WTC11 (cell line): ENCODE measurements around the gene PIWIL1. TPM values are rescaled to one million over a fixed set of nuclear protein-coding genes. Genes with fewer than 3 reads are reported as not detected.

ENCODE experiments used
- ATAC-seq: fragments of 200-7000 bp; cut with Tn5 transposase; 2 replicates; pipeline ENCODE4 v1.10.0; 2021; ENCODE audit warnings: mild to moderate bottlenecking, moderate library complexity
- CTCF ChIA-PET: fragments of 300-600 bp; sonication (Branson Sonifier 250); formaldehyde crosslinking; loops from one replicate; lab custom pipeline; 2021; ENCODE audit warnings: antibody characterized with exemption; lab: Charles Lee
- POLR2A ChIA-PET: fragments of 350-600 bp; sonication (Branson Sonifier 250); formaldehyde crosslinking; loops from one replicate; lab custom pipeline; 2021; ENCODE audit warnings: antibody characterized with exemption; lab: Charles Lee
- DNase-seq: peaks from one replicate; pipeline ENCODE4 v3.0.0; 2021; ENCODE audit warnings: low spot score
- H3K27ac Mint-ChIP-seq: 2 replicates; pipeline ENCODE4 v1.8.0; 2021; ENCODE audit warnings: mixed read lengths
- H3K27me3 Mint-ChIP-seq: 2 replicates; pipeline ENCODE4 v1.8.0; 2021; ENCODE audit warnings: low read depth, mild to moderate bottlenecking, moderate library complexity, mixed read lengths
- H3K36me3 Mint-ChIP-seq: 2 replicates; pipeline ENCODE4 v1.8.0; 2021; ENCODE audit warnings: mixed read lengths
- H3K4me1 Mint-ChIP-seq: 2 replicates; pipeline ENCODE4 v1.8.0; 2022; ENCODE audit warnings: mixed read lengths
- H3K4me3 Mint-ChIP-seq: 2 replicates; pipeline ENCODE4 v1.8.0; 2021; ENCODE audit warnings: mild to moderate bottlenecking, moderate library complexity, mixed read lengths
- H3K9me3 Mint-ChIP-seq: 2 replicates; pipeline ENCODE4 v1.8.0; 2021; ENCODE audit warnings: mixed read lengths
- ETV6 ChIP-seq: sonication (generic); formaldehyde crosslinking; IDR thresholded peaks from 2 replicates; pipeline ENCODE4 v1.8.1; 2022; ENCODE audit warnings: mild to moderate bottlenecking, missing genetic modification reagents
- GABPB1 ChIP-seq: sonication (generic); formaldehyde crosslinking; IDR thresholded peaks from 2 replicates; pipeline ENCODE4 v1.8.1; 2023; ENCODE audit warnings: mild to moderate bottlenecking, missing genetic modification reagents
- GRHL2 ChIP-seq: fragments of 250-450 bp; sonication (Bioruptor Pico); IDR thresholded peaks from 2 replicates; pipeline ENCODE4 v1.8.0; 2022; ENCODE audit warnings: mild to moderate bottlenecking, moderate library complexity; ENCODE audit not compliant: insufficient replicate concordance, severe bottlenecking
- IRF2 ChIP-seq: sonication (generic); formaldehyde crosslinking; IDR thresholded peaks from 2 replicates; pipeline ENCODE4 v1.8.0; 2022; ENCODE audit warnings: low read depth, missing genetic modification reagents, borderline replicate concordance
- KAT7 ChIP-seq: sonication (generic); formaldehyde crosslinking; IDR thresholded peaks from 2 replicates; pipeline ENCODE4 v1.8.1; 2023; ENCODE audit warnings: missing genetic modification reagents, mild to moderate bottlenecking, borderline replicate concordance
- MXD4 ChIP-seq: fragments of 250-450 bp; sonication (Bioruptor Pico); IDR thresholded peaks from 2 replicates; pipeline ENCODE4 v1.8.0; 2021; ENCODE audit warnings: mild to moderate bottlenecking, moderate library complexity, borderline replicate concordance
- NFYB ChIP-seq: sonication (generic); formaldehyde crosslinking; conservative IDR thresholded peaks from 2 replicates; pipeline ENCODE4 v1.8.0; 2022; ENCODE audit warnings: low read depth, missing genetic modification reagents
- NR1H2 ChIP-seq: sonication (generic); formaldehyde crosslinking; IDR thresholded peaks from 2 replicates; pipeline ENCODE4 v1.9.0; 2021; ENCODE audit warnings: mild to moderate bottlenecking, moderate library complexity, missing genetic modification reagents
- PRRX2 ChIP-seq: fragments of 250-450 bp; sonication (Bioruptor Pico); IDR thresholded peaks from 2 replicates; pipeline ENCODE4 v1.8.0; 2021; ENCODE audit warnings: mild to moderate bottlenecking
- RELA ChIP-seq: sonication (generic); formaldehyde crosslinking; IDR thresholded peaks from 2 replicates; pipeline ENCODE4 v1.8.1; 2022; ENCODE audit warnings: missing genetic modification reagents, mild to moderate bottlenecking, borderline replicate concordance
- SMAD3 ChIP-seq: sonication (generic); formaldehyde crosslinking; IDR thresholded peaks from 2 replicates; pipeline ENCODE4 v1.8.0; 2022; ENCODE audit warnings: missing genetic modification reagents, mild to moderate bottlenecking, borderline replicate concordance
- ZNF121 ChIP-seq: sonication (generic); formaldehyde crosslinking; IDR thresholded peaks from 2 replicates; pipeline ENCODE4 v1.8.0; 2023; ENCODE audit warnings: missing genetic modification reagents
- ZNF138 ChIP-seq: sonication (generic); formaldehyde crosslinking; conservative IDR thresholded peaks from 2 replicates; pipeline ENCODE4 v1.8.1; 2022; ENCODE audit warnings: mild to moderate bottlenecking, moderate library complexity, missing genetic modification reagents
- ZNF396 ChIP-seq: fragments of 250-450 bp; sonication (Bioruptor Pico); IDR thresholded peaks from 2 replicates; pipeline ENCODE4 v1.8.0; 2021; ENCODE audit warnings: mild to moderate bottlenecking, moderate library complexity, borderline replicate concordance
- total RNA-seq: library from RNA; stranded (reverse); gene quantifications from 3 replicates; pipeline ENCODE4 v1.2.3, GENCODE V29; 2021
- TF ChIP-seq, protein P1 (sequence below): sonication (generic); formaldehyde crosslinking; IDR thresholded peaks from 2 replicates; pipeline ENCODE4 v1.8.1; 2022; ENCODE audit warnings: low read depth, missing genetic modification reagents, borderline replicate concordance
- TF ChIP-seq, protein P2 (sequence below): fragments of 250-450 bp; sonication (Bioruptor Pico); IDR thresholded peaks from 2 replicates; pipeline ENCODE4 v1.9.0; 2021; ENCODE audit warnings: moderate library complexity, mild to moderate bottlenecking, inconsistent platforms, borderline replicate concordance
- TF ChIP-seq, protein P3 (sequence below): sonication (generic); formaldehyde crosslinking; IDR thresholded peaks from 2 replicates; pipeline ENCODE4 v1.8.0; 2022; ENCODE audit warnings: mild to moderate bottlenecking, missing genetic modification reagents
- TF ChIP-seq, protein P4 (sequence below): fragments of 250-450 bp; sonication (Bioruptor Pico); IDR thresholded peaks from 2 replicates; pipeline ENCODE4 v1.9.0; 2021; ENCODE audit warnings: mild to moderate bottlenecking
- TF ChIP-seq, protein P5 (sequence below): sonication (generic); formaldehyde crosslinking; IDR thresholded peaks from 2 replicates; pipeline ENCODE4 v1.8.1; 2022; ENCODE audit warnings: mild to moderate bottlenecking, missing genetic modification reagents, moderate library complexity, borderline replicate concordance
- TF ChIP-seq, protein P6 (sequence below): sonication (generic); formaldehyde crosslinking; IDR thresholded peaks from 2 replicates; pipeline ENCODE4 v1.8.1; 2023; ENCODE audit warnings: mild to moderate bottlenecking, missing genetic modification reagents, moderate library complexity
- TF ChIP-seq, protein P7 (sequence below): sonication (generic); formaldehyde crosslinking; IDR thresholded peaks from 2 replicates; pipeline ENCODE4 v1.8.0; 2023; ENCODE audit warnings: missing genetic modification reagents
- TF ChIP-seq, protein P8 (sequence below): sonication (generic); formaldehyde crosslinking; IDR thresholded peaks from 2 replicates; pipeline ENCODE4 v1.8.1; 2023; ENCODE audit warnings: mild to moderate bottlenecking, missing genetic modification reagents
- TF ChIP-seq, protein P9 (sequence below): sonication (generic); formaldehyde crosslinking; conservative IDR thresholded peaks from 2 replicates; pipeline ENCODE4 v1.8.1; 2023; ENCODE audit warnings: mild to moderate bottlenecking, low read depth, missing genetic modification reagents, moderate library complexity

PIWIL1 gene
- total RNA-seq, 1 experiment from 2014 or later, result not detected

DNA sequence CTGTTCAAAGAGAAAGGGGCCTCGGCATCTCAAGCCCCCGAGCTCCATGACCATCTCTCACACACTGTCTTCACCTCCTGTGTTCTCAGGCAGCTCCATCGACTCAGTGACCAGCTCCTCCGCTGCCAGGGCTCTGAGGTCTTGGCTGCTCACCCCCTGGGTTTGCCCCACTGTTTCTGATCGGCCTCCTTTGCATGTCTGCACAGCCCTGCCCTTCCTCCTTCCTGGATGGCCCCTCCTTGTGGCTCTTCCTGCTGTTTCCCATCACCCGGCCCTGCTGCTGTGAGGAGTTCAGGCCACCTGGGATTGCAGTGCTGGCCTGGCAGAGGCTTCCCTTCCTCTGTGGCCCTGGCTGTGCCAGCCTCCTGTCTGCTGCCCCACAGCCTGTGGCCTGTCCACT lies 38.1 kb upstream of the PIWIL1 start:
- CTCF ChIA-PET, result no interaction called here
- no peak overlapping the region for H3K4me3 Mint-ChIP-seq
- no peaks in the 10 kb centered on the region for H3K4me1 Mint-ChIP-seq
- H3K27ac Mint-ChIP-seq, result no peak overlapping the region
- POLR2A ChIA-PET, result no interaction called here
- TF ChIP-seq ZNF138 (CRISPR knock-in tag), result no peak
- TF ChIP-seq, protein P1, sequence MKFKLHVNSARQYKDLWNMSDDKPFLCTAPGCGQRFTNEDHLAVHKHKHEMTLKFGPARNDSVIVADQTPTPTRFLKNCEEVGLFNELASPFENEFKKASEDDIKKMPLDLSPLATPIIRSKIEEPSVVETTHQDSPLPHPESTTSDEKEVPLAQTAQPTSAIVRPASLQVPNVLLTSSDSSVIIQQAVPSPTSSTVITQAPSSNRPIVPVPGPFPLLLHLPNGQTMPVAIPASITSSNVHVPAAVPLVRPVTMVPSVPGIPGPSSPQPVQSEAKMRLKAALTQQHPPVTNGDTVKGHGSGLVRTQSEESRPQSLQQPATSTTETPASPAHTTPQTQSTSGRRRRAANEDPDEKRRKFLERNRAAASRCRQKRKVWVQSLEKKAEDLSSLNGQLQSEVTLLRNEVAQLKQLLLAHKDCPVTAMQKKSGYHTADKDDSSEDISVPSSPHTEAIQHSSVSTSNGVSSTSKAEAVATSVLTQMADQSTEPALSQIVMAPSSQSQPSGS (CRISPR knock-in tag), result no peak
- no peak for TF ChIP-seq ZNF396 (CRISPR knock-in tag)
- TF ChIP-seq, protein P2, sequence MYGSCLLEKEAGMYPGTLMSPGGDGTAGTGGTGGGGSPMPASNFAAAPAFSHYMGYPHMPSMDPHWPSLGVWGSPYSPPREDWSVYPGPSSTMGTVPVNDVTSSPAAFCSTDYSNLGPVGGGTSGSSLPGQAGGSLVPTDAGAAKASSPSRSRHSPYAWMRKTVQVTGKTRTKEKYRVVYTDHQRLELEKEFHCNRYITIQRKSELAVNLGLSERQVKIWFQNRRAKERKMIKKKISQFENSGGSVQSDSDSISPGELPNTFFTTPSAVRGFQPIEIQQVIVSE (CRISPR knock-in tag), result no peak
- no peak for TF ChIP-seq MXD4 (CRISPR knock-in tag)
- TF ChIP-seq, protein P3, sequence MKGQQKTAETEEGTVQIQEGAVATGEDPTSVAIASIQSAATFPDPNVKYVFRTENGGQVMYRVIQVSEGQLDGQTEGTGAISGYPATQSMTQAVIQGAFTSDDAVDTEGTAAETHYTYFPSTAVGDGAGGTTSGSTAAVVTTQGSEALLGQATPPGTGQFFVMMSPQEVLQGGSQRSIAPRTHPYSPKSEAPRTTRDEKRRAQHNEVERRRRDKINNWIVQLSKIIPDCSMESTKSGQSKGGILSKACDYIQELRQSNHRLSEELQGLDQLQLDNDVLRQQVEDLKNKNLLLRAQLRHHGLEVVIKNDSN (CRISPR knock-in tag), result no peak
- no peak for TF ChIP-seq SMAD3 (CRISPR knock-in tag)
- TF ChIP-seq NR1H2, result no peak
- TF ChIP-seq, all 79 proteins: peak for 0
- DNase-seq, result no peak
- H3K27me3 Mint-ChIP-seq, result peaks cover 13% of the 10 kb centered on the region
- peaks cover 68% of the 10 kb centered on the region for H3K36me3 Mint-ChIP-seq
- ATAC-seq, result no peak; the same call in 1 of the 2 replicates
- peaks cover 80% of the 10 kb centered on the region for H3K9me3 Mint-ChIP-seq

DNA sequence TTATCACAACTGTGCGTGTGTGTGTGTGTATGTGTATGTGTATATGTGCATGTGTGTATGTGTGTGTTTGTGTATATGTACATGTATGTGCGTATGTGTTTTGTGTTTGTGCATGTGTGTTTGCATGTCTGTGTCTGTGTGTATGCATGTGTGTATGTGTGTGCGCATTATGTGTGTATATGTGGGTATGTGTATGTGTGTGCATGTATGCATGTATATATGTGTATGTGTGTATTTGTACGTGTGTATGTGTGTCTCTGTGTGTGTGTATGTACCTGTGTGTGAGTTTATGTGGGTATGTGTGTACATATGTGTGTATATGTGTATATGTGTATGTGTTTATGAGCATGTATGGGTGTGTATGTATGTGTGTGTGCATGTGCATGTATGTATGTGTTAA lies 37.6 kb upstream of the PIWIL1 start:
- peaks cover 13% of the 10 kb centered on the region for H3K27me3 Mint-ChIP-seq
- POLR2A ChIA-PET, result no interaction called here
- no peak for DNase-seq
- TF ChIP-seq GABPB1 (CRISPR knock-in tag) (no peak), RELA (CRISPR knock-in tag) (no peak), ZNF121 (CRISPR knock-in tag) (no peak), GRHL2 (no peak), IRF2 (CRISPR knock-in tag) (no peak), ETV6 (no peak), NFYB (CRISPR knock-in tag) (no peak), PRRX2 (CRISPR knock-in tag) (no peak), KAT7 (no peak)
- TF ChIP-seq, protein P4, sequence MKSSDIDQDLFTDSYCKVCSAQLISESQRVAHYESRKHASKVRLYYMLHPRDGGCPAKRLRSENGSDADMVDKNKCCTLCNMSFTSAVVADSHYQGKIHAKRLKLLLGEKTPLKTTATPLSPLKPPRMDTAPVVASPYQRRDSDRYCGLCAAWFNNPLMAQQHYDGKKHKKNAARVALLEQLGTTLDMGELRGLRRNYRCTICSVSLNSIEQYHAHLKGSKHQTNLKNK, result no peak
- TF ChIP-seq, protein P5, sequence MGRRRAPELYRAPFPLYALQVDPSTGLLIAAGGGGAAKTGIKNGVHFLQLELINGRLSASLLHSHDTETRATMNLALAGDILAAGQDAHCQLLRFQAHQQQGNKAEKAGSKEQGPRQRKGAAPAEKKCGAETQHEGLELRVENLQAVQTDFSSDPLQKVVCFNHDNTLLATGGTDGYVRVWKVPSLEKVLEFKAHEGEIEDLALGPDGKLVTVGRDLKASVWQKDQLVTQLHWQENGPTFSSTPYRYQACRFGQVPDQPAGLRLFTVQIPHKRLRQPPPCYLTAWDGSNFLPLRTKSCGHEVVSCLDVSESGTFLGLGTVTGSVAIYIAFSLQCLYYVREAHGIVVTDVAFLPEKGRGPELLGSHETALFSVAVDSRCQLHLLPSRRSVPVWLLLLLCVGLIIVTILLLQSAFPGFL (CRISPR knock-in tag), result no peak
- TF ChIP-seq, protein P6, sequence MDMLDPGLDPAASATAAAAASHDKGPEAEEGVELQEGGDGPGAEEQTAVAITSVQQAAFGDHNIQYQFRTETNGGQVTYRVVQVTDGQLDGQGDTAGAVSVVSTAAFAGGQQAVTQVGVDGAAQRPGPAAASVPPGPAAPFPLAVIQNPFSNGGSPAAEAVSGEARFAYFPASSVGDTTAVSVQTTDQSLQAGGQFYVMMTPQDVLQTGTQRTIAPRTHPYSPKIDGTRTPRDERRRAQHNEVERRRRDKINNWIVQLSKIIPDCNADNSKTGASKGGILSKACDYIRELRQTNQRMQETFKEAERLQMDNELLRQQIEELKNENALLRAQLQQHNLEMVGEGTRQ (CRISPR knock-in tag), result no peak
- TF ChIP-seq, protein P7, sequence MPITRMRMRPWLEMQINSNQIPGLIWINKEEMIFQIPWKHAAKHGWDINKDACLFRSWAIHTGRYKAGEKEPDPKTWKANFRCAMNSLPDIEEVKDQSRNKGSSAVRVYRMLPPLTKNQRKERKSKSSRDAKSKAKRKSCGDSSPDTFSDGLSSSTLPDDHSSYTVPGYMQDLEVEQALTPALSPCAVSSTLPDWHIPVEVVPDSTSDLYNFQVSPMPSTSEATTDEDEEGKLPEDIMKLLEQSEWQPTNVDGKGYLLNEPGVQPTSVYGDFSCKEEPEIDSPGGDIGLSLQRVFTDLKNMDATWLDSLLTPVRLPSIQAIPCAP (CRISPR knock-in tag), result no peak
- TF ChIP-seq, protein P8, sequence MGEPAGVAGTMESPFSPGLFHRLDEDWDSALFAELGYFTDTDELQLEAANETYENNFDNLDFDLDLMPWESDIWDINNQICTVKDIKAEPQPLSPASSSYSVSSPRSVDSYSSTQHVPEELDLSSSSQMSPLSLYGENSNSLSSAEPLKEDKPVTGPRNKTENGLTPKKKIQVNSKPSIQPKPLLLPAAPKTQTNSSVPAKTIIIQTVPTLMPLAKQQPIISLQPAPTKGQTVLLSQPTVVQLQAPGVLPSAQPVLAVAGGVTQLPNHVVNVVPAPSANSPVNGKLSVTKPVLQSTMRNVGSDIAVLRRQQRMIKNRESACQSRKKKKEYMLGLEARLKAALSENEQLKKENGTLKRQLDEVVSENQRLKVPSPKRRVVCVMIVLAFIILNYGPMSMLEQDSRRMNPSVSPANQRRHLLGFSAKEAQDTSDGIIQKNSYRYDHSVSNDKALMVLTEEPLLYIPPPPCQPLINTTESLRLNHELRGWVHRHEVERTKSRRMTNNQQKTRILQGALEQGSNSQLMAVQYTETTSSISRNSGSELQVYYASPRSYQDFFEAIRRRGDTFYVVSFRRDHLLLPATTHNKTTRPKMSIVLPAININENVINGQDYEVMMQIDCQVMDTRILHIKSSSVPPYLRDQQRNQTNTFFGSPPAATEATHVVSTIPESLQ (CRISPR knock-in tag), result no peak
- TF ChIP-seq, protein P9, sequence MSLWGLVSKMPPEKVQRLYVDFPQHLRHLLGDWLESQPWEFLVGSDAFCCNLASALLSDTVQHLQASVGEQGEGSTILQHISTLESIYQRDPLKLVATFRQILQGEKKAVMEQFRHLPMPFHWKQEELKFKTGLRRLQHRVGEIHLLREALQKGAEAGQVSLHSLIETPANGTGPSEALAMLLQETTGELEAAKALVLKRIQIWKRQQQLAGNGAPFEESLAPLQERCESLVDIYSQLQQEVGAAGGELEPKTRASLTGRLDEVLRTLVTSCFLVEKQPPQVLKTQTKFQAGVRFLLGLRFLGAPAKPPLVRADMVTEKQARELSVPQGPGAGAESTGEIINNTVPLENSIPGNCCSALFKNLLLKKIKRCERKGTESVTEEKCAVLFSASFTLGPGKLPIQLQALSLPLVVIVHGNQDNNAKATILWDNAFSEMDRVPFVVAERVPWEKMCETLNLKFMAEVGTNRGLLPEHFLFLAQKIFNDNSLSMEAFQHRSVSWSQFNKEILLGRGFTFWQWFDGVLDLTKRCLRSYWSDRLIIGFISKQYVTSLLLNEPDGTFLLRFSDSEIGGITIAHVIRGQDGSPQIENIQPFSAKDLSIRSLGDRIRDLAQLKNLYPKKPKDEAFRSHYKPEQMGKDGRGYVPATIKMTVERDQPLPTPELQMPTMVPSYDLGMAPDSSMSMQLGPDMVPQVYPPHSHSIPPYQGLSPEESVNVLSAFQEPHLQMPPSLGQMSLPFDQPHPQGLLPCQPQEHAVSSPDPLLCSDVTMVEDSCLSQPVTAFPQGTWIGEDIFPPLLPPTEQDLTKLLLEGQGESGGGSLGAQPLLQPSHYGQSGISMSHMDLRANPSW, result no peak

More for the DNA sequence above, 37.6 kb upstream of the PIWIL1 start:
- Mint-ChIP-seq H3K9me3 (peaks cover 76% of the 10 kb centered on the region), H3K4me1 (no peaks in the 10 kb centered on the region), H3K27ac (no peak overlapping the region), H3K4me3 (no peak overlapping the region), H3K36me3 (peaks cover 63% of the 10 kb centered on the region)
- ATAC-seq, result no peak
- CTCF ChIA-PET, result no interaction called here
